ENCODE results near the gene PPP2R1A. TPM values are rescaled to one million over a fixed set of nuclear protein-coding genes. Genes with fewer than 3 reads are reported as not detected.

PPP2R1A gene
- total RNA-seq, 1 experiment from 2014 or later, result 266 TPM

DNA sequence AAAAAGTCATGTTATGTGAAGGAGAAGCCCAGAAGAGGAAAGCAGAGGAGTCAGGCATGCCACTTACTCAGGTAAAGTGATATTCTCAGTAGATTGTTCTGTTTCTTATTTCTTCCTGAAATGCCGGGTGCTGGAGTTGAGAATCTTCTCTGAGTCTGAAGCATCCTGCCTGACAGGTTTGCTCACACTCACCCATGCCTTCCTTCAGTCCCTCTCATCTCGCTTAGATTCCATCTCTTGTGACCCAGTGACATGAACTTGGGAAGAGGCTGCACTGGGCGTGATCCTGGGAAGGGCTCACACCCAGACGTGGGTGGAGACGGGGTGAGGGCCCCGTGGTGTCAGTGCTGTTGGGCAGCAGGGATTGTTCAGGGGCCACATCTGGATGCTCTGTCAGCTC, 87.6 kb downstream of the PPP2R1A start:
- Histone ChIP-seq H3K27ac (ENCODE audit: low read depth, low read length) (no peak overlapping the region), H3K9me3 (ENCODE audit: control insufficient read depth in 1 of 2, insufficient read depth in 1 of 2, low read depth in 1 of 2, low read length in 2 of 2) (peaks cover 7 to 30% of the 10 kb centered on the region in 2 experiments; a peak in 2 of 4 replicates), H3K79me2 (ENCODE audit: insufficient read depth, low read length) (peaks cover 91% of the 10 kb centered on the region), H3K27me3 (ENCODE audit: insufficient read depth, low read length) (no peaks in the 10 kb centered on the region), H3K9me2 (ENCODE audit: insufficient read depth) (no peaks in the 10 kb centered on the region), H4K20me1 (ENCODE audit: insufficient read depth) (no peaks in the 10 kb centered on the region), H2AFZ (ENCODE audit: low read depth, low read length, poor library complexity, severe bottlenecking) (no peak overlapping the region), H3K9ac (ENCODE audit: low read length) (no peak overlapping the region), H3K4me1 (ENCODE audit: control insufficient read depth in 1 of 2, insufficient read depth in 2 of 2, low read length in 2 of 2) (no peaks in the 10 kb centered on the region), H3K4me2 (ENCODE audit: low read length) (no peak overlapping the region), H3K4me3 (replicated peaks in 1 of 2; ENCODE audit: low read depth in 1 of 2, low read length in 2 of 2) (no peak overlapping the region), H3K36me3 (ENCODE audit: control insufficient read depth in 1 of 2, insufficient read depth in 2 of 2, low read length in 2 of 2) (peaks cover 0 to 28% of the 10 kb centered on the region in 2 experiments; a peak in 2 of 4 replicates)
- intact Hi-C loops (cut with micrococcal nuclease), result no loop called here
- ChIA-PET POLR2A (no interaction called here), RAD21 (ENCODE audit: low non-redundant PET in 1 of 2, low total read pairs in 2 of 2, uncharacterized antibody in 2 of 2, unreplicated experiment in 2 of 2) (no interaction called here), CTCF (no interaction called here)
- no TSS peak for BruUV-seq (replicated peaks)
- ATAC-seq (no peak), DNase-seq (ENCODE audit: low read depth, low spot score) (no peak)
- TF ChIP-seq JUND (IDR thresholded peaks at IDR 0.05) (no peak), POLR2A (IDR thresholded peaks at IDR 0.05; ENCODE audit: borderline replicate concordance, extremely low read depth, insufficient read depth, insufficient read length) (no peak), POLR2AphosphoS5 (IDR thresholded peaks at IDR 0.05; ENCODE audit: low read depth, low read length) (no peak), EZH2phosphoT487 (IDR thresholded peaks at IDR 0.05; ENCODE audit: borderline replicate concordance) (no peak), RAD21 (IDR thresholded peaks at IDR 0.05; ENCODE audit: low read depth) (no peak), SP1 (IDR thresholded peaks at IDR 0.05; ENCODE audit: low read depth) (no peak), SRF (IDR thresholded peaks at IDR 0.05; ENCODE audit: low read depth) (no peak), TCF7L2 (IDR thresholded peaks at IDR 0.05; ENCODE audit: borderline replicate concordance, extremely low read depth, insufficient read depth, insufficient read length) (no peak), FOSL1 (IDR thresholded peaks at IDR 0.05; ENCODE audit: low read depth) (no peak), SIN3A (IDR thresholded peaks at IDR 0.05; ENCODE audit: low read depth) (no peak), YY1 (IDR thresholded peaks at IDR 0.05; ENCODE audit: extremely low read depth, insufficient replicate concordance, low read depth, low read length) (no peak), EZH2 (IDR thresholded peaks at IDR 0.05) (no peak), CBX3 (IDR thresholded peaks at IDR 0.05; ENCODE audit: low read depth) (no peak)
- TF ChIP-seq, protein P1, sequence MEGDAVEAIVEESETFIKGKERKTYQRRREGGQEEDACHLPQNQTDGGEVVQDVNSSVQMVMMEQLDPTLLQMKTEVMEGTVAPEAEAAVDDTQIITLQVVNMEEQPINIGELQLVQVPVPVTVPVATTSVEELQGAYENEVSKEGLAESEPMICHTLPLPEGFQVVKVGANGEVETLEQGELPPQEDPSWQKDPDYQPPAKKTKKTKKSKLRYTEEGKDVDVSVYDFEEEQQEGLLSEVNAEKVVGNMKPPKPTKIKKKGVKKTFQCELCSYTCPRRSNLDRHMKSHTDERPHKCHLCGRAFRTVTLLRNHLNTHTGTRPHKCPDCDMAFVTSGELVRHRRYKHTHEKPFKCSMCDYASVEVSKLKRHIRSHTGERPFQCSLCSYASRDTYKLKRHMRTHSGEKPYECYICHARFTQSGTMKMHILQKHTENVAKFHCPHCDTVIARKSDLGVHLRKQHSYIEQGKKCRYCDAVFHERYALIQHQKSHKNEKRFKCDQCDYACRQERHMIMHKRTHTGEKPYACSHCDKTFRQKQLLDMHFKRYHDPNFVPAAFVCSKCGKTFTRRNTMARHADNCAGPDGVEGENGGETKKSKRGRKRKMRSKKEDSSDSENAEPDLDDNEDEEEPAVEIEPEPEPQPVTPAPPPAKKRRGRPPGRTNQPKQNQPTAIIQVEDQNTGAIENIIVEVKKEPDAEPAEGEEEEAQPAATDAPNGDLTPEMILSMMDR (IDR thresholded peaks at IDR 0.05 in 2 of 3, conservative IDR thresholded peaks at IDR 0.05 in 1 of 3; ENCODE audit: borderline replicate concordance in 1 of 3, insufficient read depth in 1 of 3, low read depth in 2 of 3, low read length in 2 of 3), result no peak
- TF ChIP-seq, protein P2, sequence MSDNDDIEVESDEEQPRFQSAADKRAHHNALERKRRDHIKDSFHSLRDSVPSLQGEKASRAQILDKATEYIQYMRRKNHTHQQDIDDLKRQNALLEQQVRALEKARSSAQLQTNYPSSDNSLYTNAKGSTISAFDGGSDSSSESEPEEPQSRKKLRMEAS (IDR thresholded peaks at IDR 0.05), result no peak
- TF ChIP-seq, protein P3, sequence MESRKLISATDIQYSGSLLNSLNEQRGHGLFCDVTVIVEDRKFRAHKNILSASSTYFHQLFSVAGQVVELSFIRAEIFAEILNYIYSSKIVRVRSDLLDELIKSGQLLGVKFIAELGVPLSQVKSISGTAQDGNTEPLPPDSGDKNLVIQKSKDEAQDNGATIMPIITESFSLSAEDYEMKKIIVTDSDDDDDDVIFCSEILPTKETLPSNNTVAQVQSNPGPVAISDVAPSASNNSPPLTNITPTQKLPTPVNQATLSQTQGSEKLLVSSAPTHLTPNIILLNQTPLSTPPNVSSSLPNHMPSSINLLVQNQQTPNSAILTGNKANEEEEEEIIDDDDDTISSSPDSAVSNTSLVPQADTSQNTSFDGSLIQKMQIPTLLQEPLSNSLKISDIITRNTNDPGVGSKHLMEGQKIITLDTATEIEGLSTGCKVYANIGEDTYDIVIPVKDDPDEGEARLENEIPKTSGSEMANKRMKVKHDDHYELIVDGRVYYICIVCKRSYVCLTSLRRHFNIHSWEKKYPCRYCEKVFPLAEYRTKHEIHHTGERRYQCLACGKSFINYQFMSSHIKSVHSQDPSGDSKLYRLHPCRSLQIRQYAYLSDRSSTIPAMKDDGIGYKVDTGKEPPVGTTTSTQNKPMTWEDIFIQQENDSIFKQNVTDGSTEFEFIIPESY (IDR thresholded peaks at IDR 0.05; ENCODE audit: extremely low read depth, insufficient replicate concordance, low read length), result no peak
- TF ChIP-seq, protein P4, sequence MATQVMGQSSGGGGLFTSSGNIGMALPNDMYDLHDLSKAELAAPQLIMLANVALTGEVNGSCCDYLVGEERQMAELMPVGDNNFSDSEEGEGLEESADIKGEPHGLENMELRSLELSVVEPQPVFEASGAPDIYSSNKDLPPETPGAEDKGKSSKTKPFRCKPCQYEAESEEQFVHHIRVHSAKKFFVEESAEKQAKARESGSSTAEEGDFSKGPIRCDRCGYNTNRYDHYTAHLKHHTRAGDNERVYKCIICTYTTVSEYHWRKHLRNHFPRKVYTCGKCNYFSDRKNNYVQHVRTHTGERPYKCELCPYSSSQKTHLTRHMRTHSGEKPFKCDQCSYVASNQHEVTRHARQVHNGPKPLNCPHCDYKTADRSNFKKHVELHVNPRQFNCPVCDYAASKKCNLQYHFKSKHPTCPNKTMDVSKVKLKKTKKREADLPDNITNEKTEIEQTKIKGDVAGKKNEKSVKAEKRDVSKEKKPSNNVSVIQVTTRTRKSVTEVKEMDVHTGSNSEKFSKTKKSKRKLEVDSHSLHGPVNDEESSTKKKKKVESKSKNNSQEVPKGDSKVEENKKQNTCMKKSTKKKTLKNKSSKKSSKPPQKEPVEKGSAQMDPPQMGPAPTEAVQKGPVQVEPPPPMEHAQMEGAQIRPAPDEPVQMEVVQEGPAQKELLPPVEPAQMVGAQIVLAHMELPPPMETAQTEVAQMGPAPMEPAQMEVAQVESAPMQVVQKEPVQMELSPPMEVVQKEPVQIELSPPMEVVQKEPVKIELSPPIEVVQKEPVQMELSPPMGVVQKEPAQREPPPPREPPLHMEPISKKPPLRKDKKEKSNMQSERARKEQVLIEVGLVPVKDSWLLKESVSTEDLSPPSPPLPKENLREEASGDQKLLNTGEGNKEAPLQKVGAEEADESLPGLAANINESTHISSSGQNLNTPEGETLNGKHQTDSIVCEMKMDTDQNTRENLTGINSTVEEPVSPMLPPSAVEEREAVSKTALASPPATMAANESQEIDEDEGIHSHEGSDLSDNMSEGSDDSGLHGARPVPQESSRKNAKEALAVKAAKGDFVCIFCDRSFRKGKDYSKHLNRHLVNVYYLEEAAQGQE (IDR thresholded peaks at IDR 0.05; ENCODE audit: low read depth), result no peak
- TF ChIP-seq, protein P5, sequence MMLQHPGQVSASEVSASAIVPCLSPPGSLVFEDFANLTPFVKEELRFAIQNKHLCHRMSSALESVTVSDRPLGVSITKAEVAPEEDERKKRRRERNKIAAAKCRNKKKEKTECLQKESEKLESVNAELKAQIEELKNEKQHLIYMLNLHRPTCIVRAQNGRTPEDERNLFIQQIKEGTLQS (IDR thresholded peaks at IDR 0.05), result no peak
